MG63 (cell line): ENCODE results near the gene SPDYE6. TPM values are rescaled to one million over a fixed set of nuclear protein-coding genes. Genes with fewer than 3 reads are reported as not detected.
"Not testable (repeated sequence)": the region's sequence is repeated elsewhere in the genome, so short reads cannot be mapped to it uniquely, and the experiment has no call there.

Experiments
- DNase-seq: peaks from one replicate; pipeline ENCODE4 v3.0.0-alpha.2; 2020
- H3K27me3 ChIP-seq: fragments of 250-450 bp; sonication (Bioruptor Pico); 2 replicates; pipeline ENCODE4 v1.5.1; 2020; ENCODE audit warnings: mild to moderate bottlenecking, moderate library complexity
- H3K36me3 ChIP-seq: fragments of 250-450 bp; sonication (Bioruptor Pico); 2 replicates; pipeline ENCODE4 v1.5.1; 2020; ENCODE audit warnings: mild to moderate bottlenecking, moderate library complexity
- H3K4me3 ChIP-seq: fragments of 250-450 bp; sonication (Bioruptor Pico); 2 replicates; pipeline ENCODE4 v1.5.1; 2020; ENCODE audit warnings: mild to moderate bottlenecking, moderate library complexity
- H3K9me3 ChIP-seq: fragments of 250-450 bp; sonication (Bioruptor Pico); 2 replicates; pipeline ENCODE4 v1.5.1; 2020; ENCODE audit warnings: mild to moderate bottlenecking, moderate library complexity
- total RNA-seq: library from RNA; depleted of rRNA; stranded (reverse); fragments of >200 nt; shearing (Covaris generic); gene quantifications from 2 replicates; pipeline ENCODE4 v1.2.3, GENCODE V29; 2014; ENCODE audit warnings: low replicate concordance; rRNA removed

The SPDYE6 gene
- not detected in 2 replicates for total RNA-seq

GRCh38 chr7:102356344-102356743, at the start of gene SPDYE6:
SPDYE6 (minus strand) TSS chr7:102356444; CDS start chr7:102356023, 421 bp downstream.
- not testable (repeated sequence) for H3K9me3 ChIP-seq

GRCh38 chr7:102404862-102405188, 48.6 kb upstream of the SPDYE6 start:
- not testable (repeated sequence) for H3K27me3 ChIP-seq, H3K4me3 ChIP-seq, DNase-seq, H3K9me3 ChIP-seq
- H3K36me3 ChIP-seq, result peaks cover 39% of the 10 kb centered on the region

More at GRCh38 chr7:102356344-102356743, at the start of gene SPDYE6:
- DNase-seq, H3K27me3 ChIP-seq, H3K36me3 ChIP-seq, H3K4me3 ChIP-seq: not testable (repeated sequence)

GRCh38 chr7:102404005-102404861, 48.0 kb upstream of the SPDYE6 start:
- no peaks in the 10 kb centered on the region for H3K9me3 ChIP-seq
- DNase-seq, result peak; percentile 7
- peaks cover 37% of the 10 kb centered on the region for H3K36me3 ChIP-seq
- no peak overlapping the region for H3K4me3 ChIP-seq
- H3K27me3 ChIP-seq, result no peaks in the 10 kb centered on the region

- Histone ChIP-seq H3K36me3 (peaks cover 39% of the 10 kb centered on the region), H3K27me3 (no peaks in the 10 kb centered on the region), H3K9me3 (no peaks in the 10 kb centered on the region), H3K4me3 (no peak overlapping the region)
- no peak for DNase-seq
Observed at GRCh38 chr7:102403563-102403962, 47.3 kb upstream of the SPDYE6 start.

GRCh38 chr7:102400360-102400759, 44.1 kb upstream of the SPDYE6 start:
- Histone ChIP-seq H3K9me3 (no peaks in the 10 kb centered on the region), H3K4me3 (no peak overlapping the region), H3K36me3 (peaks cover 17% of the 10 kb centered on the region), H3K27me3 (no peaks in the 10 kb centered on the region)
- DNase-seq, result no peak

- no peak for DNase-seq
Observed at GRCh38 chr7:102398543-102398942, 42.3 kb upstream of the SPDYE6 start.

GRCh38 chr7:102396710-102397019, 40.4 kb upstream of the SPDYE6 start:
- Histone ChIP-seq H3K36me3 (peaks cover 8% of the 10 kb centered on the region), H3K4me3 (peak overlapping the region; percentile 85), H3K9me3 (no peaks in the 10 kb centered on the region), H3K27me3 (no peaks in the 10 kb centered on the region)
- no peak for DNase-seq

More at GRCh38 chr7:102398543-102398942, 42.3 kb upstream of the SPDYE6 start:
- no peak overlapping the region for H3K4me3 ChIP-seq
- H3K27me3 ChIP-seq, result no peaks in the 10 kb centered on the region
- peaks cover 8% of the 10 kb centered on the region for H3K36me3 ChIP-seq
- H3K9me3 ChIP-seq, result no peaks in the 10 kb centered on the region

- H3K9me3 ChIP-seq, result no peaks in the 10 kb centered on the region
- no peaks in the 10 kb centered on the region for H3K27me3 ChIP-seq
- peaks cover 7% of the 10 kb centered on the region for H3K36me3 ChIP-seq
- peak within 1 kb of the TSS; percentile 85 for H3K4me3 ChIP-seq
- DNase-seq, result peak; percentile 81
Observed at GRCh38 chr7:102395873-102396709, 39.8 kb upstream of the SPDYE6 start, which contains the start of gene PRKRIP1. PRKRIP1 (plus strand) TSS chr7:102396363; CDS start chr7:102396412, 49 bp downstream.

GRCh38 chr7:102395592-102395872, 39.3 kb upstream of the SPDYE6 start:
- Histone ChIP-seq H3K27me3 (no peaks in the 10 kb centered on the region), H3K9me3 (no peaks in the 10 kb centered on the region), H3K36me3 (peaks cover 4% of the 10 kb centered on the region), H3K4me3 (peak overlapping the region; percentile 85)
- no peak for DNase-seq

GRCh38 chr7:102393467-102393866, 37.2 kb upstream of the SPDYE6 start:
- no peak for DNase-seq
- Histone ChIP-seq H3K9me3 (no peaks in the 10 kb centered on the region), H3K36me3 (peaks cover 2% of the 10 kb centered on the region; the same call in 1 of the 2 replicates), H3K27me3 (no peaks in the 10 kb centered on the region), H3K4me3 (no peak overlapping the region)

GRCh38 chr7:102392330-102392729, 36.1 kb upstream of the SPDYE6 start:
- Histone ChIP-seq H3K9me3 (no peaks in the 10 kb centered on the region), H3K36me3 (peaks cover 2% of the 10 kb centered on the region; the same call in 1 of the 2 replicates), H3K27me3 (no peaks in the 10 kb centered on the region), H3K4me3 (no peak overlapping the region)
- no peak for DNase-seq

GRCh38 chr7:102390697-102391484, 34.6 kb upstream of the SPDYE6 start:
- no peak overlapping the region for H3K4me3 ChIP-seq
- no peaks in the 10 kb centered on the region for H3K9me3 ChIP-seq
- peaks cover 2% of the 10 kb centered on the region; the same call in 1 of the 2 replicates for H3K36me3 ChIP-seq
- DNase-seq, result peak; percentile 54
- no peaks in the 10 kb centered on the region for H3K27me3 ChIP-seq

GRCh38 chr7:102389810-102390209, 33.6 kb upstream of the SPDYE6 start:
- no peaks in the 10 kb centered on the region for H3K27me3 ChIP-seq
- DNase-seq, result no peak
- peaks cover 2% of the 10 kb centered on the region; the same call in 1 of the 2 replicates for H3K36me3 ChIP-seq
- H3K4me3 ChIP-seq, result no peak overlapping the region
- no peaks in the 10 kb centered on the region for H3K9me3 ChIP-seq

GRCh38 chr7:102387064-102387463, 30.8 kb upstream of the SPDYE6 start:
- H3K36me3 ChIP-seq, result no peaks in the 10 kb centered on the region
- DNase-seq, result no peak
- H3K4me3 ChIP-seq, result no peak overlapping the region
- H3K27me3 ChIP-seq, result no peaks in the 10 kb centered on the region
- H3K9me3 ChIP-seq, result no peaks in the 10 kb centered on the region

- H3K9me3 ChIP-seq, DNase-seq, H3K36me3 ChIP-seq, H3K4me3 ChIP-seq, H3K27me3 ChIP-seq: not testable (repeated sequence)
Observed at GRCh38 chr7:102381696-102382425, 25.6 kb upstream of the SPDYE6 start.

- not testable (repeated sequence) for DNase-seq, H3K9me3 ChIP-seq, H3K27me3 ChIP-seq, H3K4me3 ChIP-seq, H3K36me3 ChIP-seq
Observed at GRCh38 chr7:102380837-102381236, 24.6 kb upstream of the SPDYE6 start.
